GM11168 (cell line): ENCODE data around the gene GALNTL6.

Experiments
- in situ Hi-C: fragments of 300-500 bp; cut with MboI; formaldehyde crosslinking; loops from one replicate; pipeline ENCODE4 v1.12.0; 2022; ENCODE audit warnings: low sequenced_read_pairs; ENCODE audit not compliant: unreplicated experiment

GALNTL6 gene

DNA sequence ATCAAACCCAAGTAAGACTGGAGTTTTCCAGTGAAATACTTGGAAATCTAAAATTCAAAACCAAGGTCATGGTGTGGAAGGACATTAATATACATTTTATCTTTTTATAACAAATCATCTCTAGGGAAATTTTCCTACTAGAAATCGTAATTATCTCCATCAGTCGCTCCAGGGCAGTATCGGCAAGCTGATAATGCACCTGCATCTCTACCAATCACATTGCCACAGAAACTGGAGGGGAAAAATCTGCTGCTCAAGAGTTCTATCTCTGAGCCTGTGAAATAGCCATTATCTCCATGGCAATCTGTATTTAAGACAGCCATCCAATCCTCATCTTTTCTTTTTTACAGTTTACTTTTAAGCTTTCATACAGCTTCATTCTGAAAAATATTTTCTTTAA, 817.1 kb downstream of the GALNTL6 start:
- in situ Hi-C loops, result no loop called here

DNA sequence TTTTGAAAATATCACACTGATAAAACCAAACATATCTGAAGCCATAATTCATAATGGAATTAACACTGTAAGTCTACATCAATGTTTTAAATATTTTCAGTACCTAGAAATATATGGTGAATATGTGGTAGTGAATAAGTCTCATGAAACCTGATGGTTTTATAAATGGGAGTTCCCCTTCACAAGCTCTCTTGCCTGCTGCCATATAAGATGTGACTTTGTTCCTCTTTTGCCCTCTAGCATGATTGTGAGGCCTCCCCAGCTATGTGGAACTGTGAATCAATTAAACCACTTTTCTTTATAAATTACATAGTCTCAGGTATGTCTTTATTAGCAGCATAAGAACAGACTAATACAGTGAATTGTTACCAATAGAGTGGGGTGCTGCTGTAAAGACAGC, 818.6 kb downstream of the GALNTL6 start:
- in situ Hi-C loops, result no loop called here

DNA sequence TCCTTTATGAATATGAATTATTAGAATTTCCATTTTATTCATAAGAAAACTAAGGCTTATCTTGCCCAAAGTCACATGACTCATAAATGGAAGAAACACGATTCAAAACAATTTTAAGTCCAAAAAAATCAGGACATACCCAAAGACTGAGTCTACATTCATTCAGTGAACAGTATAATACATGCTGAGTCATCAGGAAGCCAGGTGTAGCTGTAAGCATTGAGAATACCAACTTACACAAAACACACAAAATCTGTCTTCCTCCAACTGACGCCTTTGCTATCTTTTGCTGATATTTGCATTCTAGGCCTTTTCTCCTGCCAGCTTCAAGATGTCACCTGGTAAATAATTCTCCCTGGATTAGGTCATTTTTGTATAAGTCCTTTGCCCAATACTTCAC, 835.3 kb downstream of the GALNTL6 start:
- in situ Hi-C loops, result no loop called here

DNA sequence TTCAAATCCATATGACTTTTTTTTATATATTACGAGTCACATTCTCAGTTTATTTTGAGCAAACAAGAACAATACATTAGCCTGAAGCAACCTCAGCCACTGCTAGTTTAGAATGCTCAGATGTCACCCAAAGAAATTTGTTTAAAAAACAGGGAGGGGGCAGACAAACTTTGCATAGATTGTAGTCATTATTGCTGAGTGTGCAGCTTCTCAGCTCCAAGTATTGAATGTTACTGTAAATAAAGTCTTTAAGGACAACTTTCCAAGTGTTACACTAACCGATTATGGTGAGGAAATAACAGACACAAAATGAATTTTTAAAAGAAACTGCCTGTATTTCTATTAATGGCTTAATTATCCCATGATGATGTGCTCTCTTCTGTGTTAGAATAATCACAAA, 835.9 kb downstream of the GALNTL6 start:
- in situ Hi-C loops, result no loop called here

DNA sequence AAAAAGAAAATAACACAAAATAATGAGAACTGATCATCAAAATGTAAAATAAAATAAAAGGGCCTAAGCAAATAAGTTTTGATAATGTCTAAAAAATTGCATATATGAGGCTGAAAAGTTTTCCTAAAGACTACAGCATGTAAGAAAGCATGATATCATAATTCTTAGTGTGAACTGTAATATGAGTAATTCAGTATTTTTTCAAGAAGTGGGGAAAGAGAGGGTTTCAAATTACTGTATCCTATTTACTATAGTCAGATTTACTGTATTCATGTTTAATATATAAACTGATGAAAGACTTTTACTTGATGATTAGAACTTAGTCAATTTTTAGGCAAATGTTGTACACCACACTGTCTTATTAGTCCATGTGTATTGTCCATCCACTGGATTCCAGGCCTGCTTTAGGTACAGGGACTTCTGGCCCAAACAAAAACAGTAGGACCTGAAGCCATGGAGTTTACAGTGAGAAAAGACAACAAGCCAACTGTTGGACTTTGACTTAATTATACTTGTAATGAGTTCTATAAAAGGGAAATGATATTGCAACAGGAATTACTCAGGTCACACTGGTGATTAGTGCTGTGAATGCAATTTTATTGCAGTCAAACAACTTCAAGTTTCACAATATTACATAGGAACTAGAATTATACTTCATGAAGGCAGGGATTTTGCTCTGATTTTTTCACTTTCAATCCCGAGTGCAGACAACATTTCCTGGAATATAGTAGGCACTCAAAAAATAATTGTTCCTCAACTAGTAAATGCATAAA, 837.7 kb downstream of the GALNTL6 start:
- in situ Hi-C loops, result no loop called here

DNA sequence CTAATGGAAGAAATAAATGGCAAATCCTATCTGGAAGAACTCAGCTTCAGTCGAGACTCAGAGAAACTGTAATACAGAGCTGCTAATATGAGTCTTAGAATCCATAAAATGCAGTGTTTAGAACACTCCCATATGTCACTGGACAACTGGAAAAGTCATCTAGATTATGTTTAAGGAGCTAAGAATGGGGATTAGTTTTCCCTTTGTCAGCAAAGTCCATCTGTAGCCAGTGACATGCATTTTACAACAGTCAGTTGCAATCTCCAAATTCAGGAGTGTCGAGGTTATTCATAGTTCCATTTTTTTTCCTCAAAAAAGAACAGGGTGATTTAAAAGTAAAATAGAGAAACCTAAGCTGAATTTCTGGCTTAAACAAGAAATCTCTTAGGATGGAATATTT, 838.8 kb downstream of the GALNTL6 start:
- in situ Hi-C loops, result no loop called here

DNA sequence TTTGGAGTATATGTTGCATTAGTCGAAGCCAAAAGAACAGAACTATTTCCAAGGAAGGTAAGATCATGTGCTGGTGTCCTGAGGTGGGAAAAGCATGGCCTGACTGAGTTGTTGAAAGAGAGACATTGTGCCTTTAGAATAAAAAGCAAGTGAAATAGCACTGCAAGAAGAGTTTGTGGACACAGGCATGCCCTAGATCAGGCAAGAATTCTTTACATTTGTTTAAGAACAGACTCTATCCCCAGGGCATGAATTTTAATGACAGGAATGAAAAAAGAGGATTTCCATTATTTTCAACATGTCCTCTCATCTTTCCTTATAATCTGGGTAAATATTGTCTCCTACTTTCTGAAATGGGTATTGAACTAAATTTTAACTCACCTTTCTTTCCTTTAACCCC, 839.2 kb downstream of the GALNTL6 start:
- in situ Hi-C loops, result no loop called here

DNA sequence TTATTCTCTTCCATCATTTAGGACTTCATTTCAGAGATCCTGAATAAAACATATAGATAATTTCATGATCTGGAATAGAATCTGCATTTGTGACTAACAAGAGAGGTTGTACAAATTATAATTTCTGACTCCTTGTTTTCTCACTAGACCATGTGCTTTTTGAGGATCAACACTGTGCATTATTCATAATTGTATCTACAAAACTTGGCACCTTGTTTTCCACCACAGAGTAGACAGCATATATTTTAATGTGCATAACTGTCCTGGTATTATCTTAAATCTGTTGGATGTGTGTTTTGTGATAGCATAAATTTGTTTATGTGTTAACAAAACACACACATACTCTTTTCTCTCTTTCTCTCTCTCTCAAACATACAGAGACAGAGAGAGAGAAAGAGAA, 840.5 kb downstream of the GALNTL6 start:
- in situ Hi-C loops, result no loop called here

DNA sequence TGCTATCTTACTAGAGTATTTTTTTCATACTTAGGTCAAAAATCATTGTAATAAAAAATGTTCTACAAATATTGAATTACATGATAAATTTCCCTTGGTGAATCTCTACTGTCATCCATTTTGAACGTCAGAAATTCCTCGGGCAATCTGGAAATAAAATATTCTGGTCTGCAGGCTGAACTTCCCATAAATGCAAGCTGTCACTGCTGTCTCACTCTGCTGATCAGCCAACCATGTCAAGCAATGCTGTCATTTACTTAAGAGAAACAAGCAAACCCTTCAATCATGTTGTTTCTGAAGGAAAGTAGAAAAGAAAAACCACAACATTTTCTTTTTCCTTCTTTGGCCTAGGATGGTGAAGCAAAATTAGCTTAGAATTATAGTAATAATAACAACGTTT, 841.3 kb downstream of the GALNTL6 start:
- in situ Hi-C loops, result no loop called here

DNA sequence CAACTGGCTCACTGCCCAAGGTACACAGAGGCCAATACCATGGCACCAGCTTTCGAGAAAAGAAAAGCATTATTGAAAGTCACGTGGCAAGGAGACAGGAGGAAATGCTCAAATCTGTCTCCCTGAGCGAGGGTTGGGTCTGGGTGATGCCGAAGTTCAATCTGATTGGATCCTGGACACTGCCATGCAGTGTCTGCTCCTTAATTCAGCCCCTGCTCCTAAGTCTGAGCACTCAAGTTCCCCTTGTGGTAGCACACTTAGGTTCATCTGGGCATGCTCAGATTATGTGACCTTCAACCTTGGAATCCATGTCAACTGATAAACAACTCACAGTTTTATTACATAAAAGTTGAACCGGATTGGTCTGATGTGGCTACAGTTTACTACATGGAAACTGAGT, 842.9 kb downstream of the GALNTL6 start:
- in situ Hi-C loops, result no loop called here

DNA sequence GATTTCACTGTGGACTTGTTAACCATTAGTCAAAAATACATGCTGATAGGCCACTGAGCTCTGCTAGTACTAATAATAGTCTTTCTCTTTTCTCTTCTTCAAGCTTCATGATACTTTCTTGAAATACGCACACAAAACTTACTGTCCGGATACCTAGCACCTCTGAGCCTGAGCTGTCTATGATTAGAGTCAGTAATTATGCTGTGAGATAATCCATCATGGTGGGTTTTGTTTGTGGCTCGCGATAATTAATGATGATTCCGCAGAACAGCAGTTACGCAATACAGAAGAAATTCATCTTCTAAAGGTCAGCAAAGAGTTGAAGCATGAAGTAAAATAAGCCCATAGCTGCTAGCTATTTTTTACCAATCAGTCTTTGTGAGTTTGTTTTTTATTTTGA, 843.9 kb downstream of the GALNTL6 start:
- in situ Hi-C loops, result no loop called here

DNA sequence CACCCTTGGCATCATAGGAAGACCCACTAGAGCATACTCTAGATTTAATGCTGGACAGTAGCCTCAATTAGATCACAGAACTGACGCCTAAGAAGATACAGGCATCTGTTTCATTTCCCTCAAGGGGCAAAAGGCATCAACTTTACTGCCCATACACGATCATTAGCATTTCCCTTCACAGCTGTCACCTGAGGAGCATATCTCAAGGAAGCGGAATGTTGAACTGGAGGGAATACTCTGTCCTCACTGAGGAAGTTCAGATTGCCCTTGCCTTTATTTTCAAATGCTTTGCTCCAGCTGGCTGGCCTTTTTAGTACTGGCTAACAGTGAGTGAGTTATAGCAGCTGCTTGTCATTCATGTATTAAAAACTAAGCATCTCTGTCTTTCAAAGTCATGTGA, 847.0 kb downstream of the GALNTL6 start:
- in situ Hi-C loops, result no loop called here

DNA sequence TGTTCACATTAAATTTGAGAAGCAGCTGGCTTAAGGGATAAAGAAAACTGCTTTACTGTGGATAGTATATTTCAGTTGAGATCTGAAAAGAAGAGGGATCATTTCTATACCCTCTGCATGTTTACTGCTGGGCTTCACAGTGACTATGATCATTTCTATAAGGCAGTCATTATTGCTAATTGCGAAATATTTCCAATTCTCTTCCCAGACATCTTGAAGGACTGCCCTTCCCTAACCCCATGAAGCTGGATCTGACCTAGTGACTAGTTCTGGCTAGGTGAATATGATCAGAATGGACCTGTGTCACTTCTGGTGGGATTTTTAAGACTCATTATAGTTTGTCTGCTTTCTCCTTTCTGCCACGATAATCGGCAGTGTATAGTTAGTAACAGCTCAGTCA, 848.9 kb downstream of the GALNTL6 start:
- in situ Hi-C loops, result no loop called here

DNA sequence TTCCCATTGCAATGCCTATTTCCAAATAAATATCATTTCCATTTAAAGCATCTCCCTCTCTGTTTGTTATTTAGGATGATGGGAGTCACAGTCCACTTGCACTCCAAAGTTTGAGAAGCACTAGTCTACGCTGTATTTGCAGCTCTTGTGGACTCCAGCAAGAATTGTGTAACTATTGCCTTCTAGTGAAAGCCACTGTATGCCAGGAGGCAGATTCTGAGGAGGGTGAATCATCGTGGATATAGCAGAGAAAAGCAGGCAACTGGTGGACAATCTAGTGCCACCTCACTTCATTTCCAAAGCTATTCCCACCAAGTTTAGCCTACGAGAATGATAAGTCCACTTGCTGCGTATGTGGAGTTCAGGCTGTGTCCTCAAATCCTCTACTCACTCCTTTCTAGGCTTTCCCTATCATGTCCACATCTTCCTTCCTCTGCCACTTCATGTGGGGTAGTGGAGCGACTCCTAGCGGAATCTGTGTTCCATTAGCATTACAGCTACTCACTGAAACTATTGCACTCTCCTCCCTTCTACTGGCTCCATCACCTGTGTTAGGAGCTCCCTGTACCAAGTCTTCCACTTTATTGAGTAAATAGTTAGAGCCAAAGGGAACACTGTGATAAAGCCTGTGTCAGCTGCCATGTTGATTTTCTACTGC, 853.6 kb downstream of the GALNTL6 start:
- in situ Hi-C loops, result no loop called here

DNA sequence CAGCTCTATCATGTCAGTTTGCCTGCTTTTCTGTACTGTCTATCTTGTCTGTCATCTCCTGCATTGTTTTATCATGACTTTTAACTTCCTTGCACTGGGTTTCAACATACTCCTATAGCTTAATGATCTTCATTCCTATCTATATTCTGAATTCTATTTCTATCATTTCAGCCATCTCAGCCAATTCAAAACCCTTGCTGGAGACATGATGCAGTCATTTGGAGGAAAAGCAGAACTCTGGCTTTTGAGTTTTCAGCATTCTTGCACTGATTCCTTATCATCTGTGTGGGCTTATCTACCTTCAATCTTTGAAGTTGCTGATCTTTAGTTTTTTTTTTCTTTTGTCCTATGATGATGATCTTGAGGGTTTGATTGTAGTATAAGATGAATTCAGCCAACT, 861.6 kb downstream of the GALNTL6 start:
- in situ Hi-C loops, result no loop called here

DNA sequence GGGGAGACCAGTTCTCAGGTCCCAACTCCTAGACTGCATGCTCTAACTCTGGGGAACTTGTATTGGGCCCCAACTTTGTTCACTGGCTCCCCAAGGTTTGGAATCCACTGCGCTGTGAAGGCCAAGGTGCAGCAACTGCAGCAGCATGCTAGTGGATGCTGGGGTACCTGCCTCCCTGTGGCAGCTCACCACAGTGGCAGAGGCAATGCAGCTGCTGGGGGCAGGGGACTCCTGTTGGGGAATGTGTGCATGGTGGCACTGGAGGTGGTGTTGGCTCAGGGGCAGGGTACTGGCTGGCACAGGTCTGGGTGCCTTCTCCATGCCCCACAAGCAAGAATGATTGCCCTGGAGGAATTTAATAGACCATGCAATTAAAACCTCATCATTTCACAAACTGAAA, 862.0 kb downstream of the GALNTL6 start:
- in situ Hi-C loops, result no loop called here

DNA sequence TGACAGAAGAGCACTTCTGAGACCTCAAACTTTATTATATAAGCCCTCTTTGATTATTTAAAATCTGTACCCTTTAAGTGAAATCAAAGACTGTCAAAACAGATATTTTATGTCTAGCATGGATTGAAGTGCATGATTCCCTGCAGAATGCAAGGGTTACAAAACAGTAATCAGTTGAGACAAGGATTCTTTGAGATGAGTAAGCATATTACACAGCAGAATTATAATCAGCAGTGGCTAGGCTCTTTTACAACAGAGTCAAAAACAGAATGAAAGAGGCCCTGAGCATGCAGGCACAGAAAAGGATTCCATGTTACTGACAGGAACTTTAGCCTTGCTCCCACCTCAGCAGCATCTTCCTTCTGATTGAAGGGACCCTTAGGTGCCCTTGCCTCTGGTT, 867.5 kb downstream of the GALNTL6 start:
- in situ Hi-C loops, result no loop called here

DNA sequence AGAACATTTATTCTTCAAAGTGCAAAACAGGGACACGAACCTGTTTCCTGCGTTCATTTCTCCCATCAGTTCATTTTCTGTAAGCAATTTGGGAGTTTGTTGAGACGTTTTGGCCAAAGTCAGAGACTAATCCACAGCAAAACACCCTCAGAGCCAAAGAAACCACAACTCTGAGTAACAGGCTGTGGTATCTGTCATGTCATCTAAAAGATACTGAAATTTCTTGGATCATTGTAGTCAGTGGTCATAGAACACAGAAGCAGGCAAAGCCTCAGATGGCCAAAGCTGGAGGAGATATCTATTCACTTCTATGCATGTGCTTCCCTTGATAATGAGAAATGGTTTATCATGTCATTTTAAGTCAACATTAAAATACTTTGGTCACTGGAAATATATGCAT, 869.8 kb downstream of the GALNTL6 start:
- in situ Hi-C loops, result no loop called here

DNA sequence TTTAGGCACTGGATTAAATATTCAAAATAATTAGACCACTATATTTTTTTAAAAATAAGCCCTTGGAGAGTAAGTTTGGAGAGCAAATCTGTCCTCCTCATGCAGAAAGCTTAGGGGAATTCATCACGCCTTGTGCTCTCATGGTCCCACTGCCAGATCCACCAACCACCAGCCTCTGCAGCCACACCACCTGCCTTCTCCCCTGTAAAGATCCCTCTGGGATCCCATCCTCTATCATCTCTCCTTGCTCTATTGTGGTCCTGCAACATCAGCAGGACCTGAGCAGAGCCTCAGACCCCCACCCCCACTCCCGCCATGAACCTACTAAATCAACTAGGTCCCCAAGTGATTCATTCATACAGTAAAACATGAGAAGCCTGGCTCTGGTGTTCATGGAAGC, 872.8 kb downstream of the GALNTL6 start:
- in situ Hi-C loops, result no loop called here

DNA sequence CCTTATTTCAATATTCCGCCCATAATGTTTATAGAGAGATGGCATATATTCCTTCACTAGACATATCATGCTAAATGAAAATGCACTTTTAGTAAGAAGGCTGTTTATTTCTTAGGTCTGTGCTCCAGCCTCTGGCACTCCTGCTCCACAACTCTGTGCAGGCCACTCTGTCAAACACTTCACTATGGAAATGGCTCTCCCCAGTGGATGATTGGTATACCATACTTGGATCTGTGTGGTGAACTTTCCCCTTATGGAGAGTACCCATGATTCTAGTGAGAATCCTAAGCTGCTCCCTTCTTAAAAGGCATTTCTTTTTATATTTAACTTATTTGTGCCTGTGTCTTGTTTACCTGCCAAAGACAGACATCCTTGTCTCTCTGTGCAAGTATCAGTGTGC, 875.3 kb downstream of the GALNTL6 start:
- in situ Hi-C loops, result no loop called here

DNA sequence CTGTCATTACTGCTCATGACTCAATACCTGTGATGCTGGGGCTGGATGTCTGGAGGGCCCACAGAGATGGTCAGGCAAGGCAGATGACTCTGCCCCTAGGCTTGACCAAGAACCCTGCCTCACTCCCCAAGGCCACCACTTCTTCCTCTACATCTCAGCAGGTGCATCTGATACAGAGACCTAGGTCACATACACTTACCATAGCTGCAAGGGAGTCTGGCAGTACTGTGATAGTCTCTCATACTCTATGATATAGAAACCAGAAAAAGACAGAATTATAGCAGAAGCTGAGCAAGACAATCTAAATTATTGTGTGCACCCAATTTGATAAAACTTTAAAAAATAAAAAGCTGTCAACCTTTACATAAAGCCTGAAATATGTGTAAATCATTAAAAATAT, 878.3 kb downstream of the GALNTL6 start:
- in situ Hi-C loops, result no loop called here

DNA sequence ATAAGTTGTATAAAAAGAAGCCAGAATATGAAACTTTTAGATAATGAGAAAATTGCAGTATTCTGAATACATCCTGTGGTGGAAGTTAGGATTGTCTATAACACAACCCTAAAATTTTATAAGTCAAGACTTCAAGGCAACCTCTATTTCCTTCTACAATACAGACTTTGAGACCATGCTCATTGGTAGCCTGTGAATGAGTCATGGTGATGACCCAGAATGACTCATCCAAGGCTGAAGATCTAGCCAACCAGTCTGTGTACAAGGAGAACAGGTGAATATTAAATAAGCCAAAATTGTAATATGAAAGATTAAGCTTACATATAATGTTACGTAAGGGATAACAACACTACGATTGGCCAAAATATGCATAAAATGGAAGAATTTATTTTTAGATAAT, 879.5 kb downstream of the GALNTL6 start:
- in situ Hi-C loops, result no loop called here
